K562 (cell line): Measurements from ENCODE around the gene OR2F2.

ENCODE experiments used
- FOXK1 ChIP-seq: sonication (generic); formaldehyde crosslinking; IDR thresholded peaks from 2 replicates; pipeline ENCODE4 v1.8.0; 2022; ENCODE audit warnings: missing genetic modification reagents, mild to moderate bottlenecking, borderline replicate concordance
- HDAC6 ChIP-seq: IDR thresholded peaks from 2 replicates; pipeline ENCODE4 v1.6.1; 2012; ENCODE audit warnings: low read depth, mild to moderate bottlenecking, control low read depth, inconsistent platforms, low read length, moderate library complexity
- NFYB ChIP-seq: IDR thresholded peaks from 2 replicates; pipeline ENCODE4 v1.6.1; 2011; ENCODE audit warnings: mild to moderate bottlenecking, moderate library complexity; ENCODE audit not compliant: insufficient read length; ENCODE audit errors: extremely low read depth
- SAFB2 ChIP-seq: fragments of 200-400 bp; formaldehyde crosslinking; IDR thresholded peaks from 2 replicates; pipeline ENCODE4 v1.6.1; 2018; ENCODE audit warnings: borderline replicate concordance, low read length, low read depth, moderate library complexity; ENCODE audit not compliant: severe bottlenecking
- SP1 ChIP-seq: sonication (generic); formaldehyde crosslinking; IDR thresholded peaks from 2 replicates; pipeline ENCODE4 v1.8.1; 2022; ENCODE audit warnings: mild to moderate bottlenecking, missing genetic modification reagents
- ZBTB33 ChIP-seq: sonication (generic); formaldehyde crosslinking; IDR thresholded peaks from 2 replicates; pipeline ENCODE4 v1.8.1; 2023; ENCODE audit warnings: mild to moderate bottlenecking, missing genetic modification reagents
- ZNF830 ChIP-seq: fragments of 250-450 bp; sonication (Bioruptor Pico); IDR thresholded peaks from 2 replicates; pipeline ENCODE4 v1.5.0; 2021; ENCODE audit warnings: mild to moderate bottlenecking
- TF ChIP-seq, protein P1 (sequence below): fragments of 250-450 bp; sonication (Bioruptor Pico); IDR thresholded peaks from 2 replicates; pipeline ENCODE4 v1.5.0; 2020; ENCODE audit warnings: mild to moderate bottlenecking, borderline replicate concordance
- TF ChIP-seq, protein P2 (sequence below), 3 experiments: IDR thresholded peaks in 2 of 3; conservative IDR thresholded peaks in 1 of 3; 2 replicates each; pipeline ENCODE4 v1.5.1; 2011 to 2012; ENCODE audit warnings: low read length in 3 of 3, mild to moderate bottlenecking in 3 of 3, control low read depth in 2 of 3, improper control_type of control experiment in 1 of 3, inconsistent platforms in 1 of 3, low read depth in 1 of 3, mixed read lengths in 1 of 3, moderate library complexity in 1 of 3; ENCODE audit not compliant: insufficient read depth in 2 of 3

- TF ChIP-seq FOXK1 (no peak), HDAC6 (no peak), SAFB2 (no peak), NFYB (no peak), SP1 (no peak), ZBTB33 (CRISPR knock-in tag) (no peak), ZNF830 (CRISPR knock-in tag) (no peak)
- TF ChIP-seq, protein P1, sequence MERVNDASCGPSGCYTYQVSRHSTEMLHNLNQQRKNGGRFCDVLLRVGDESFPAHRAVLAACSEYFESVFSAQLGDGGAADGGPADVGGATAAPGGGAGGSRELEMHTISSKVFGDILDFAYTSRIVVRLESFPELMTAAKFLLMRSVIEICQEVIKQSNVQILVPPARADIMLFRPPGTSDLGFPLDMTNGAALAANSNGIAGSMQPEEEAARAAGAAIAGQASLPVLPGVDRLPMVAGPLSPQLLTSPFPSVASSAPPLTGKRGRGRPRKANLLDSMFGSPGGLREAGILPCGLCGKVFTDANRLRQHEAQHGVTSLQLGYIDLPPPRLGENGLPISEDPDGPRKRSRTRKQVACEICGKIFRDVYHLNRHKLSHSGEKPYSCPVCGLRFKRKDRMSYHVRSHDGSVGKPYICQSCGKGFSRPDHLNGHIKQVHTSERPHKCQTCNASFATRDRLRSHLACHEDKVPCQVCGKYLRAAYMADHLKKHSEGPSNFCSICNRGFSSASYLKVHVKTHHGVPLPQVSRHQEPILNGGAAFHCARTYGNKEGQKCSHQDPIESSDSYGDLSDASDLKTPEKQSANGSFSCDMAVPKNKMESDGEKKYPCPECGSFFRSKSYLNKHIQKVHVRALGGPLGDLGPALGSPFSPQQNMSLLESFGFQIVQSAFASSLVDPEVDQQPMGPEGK (CRISPR knock-in tag), result no peak
- TF ChIP-seq, protein P2, sequence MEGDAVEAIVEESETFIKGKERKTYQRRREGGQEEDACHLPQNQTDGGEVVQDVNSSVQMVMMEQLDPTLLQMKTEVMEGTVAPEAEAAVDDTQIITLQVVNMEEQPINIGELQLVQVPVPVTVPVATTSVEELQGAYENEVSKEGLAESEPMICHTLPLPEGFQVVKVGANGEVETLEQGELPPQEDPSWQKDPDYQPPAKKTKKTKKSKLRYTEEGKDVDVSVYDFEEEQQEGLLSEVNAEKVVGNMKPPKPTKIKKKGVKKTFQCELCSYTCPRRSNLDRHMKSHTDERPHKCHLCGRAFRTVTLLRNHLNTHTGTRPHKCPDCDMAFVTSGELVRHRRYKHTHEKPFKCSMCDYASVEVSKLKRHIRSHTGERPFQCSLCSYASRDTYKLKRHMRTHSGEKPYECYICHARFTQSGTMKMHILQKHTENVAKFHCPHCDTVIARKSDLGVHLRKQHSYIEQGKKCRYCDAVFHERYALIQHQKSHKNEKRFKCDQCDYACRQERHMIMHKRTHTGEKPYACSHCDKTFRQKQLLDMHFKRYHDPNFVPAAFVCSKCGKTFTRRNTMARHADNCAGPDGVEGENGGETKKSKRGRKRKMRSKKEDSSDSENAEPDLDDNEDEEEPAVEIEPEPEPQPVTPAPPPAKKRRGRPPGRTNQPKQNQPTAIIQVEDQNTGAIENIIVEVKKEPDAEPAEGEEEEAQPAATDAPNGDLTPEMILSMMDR (IDR thresholded peaks at IDR 0.05 in 2 of 3, conservative IDR thresholded peaks at IDR 0.05 in 1 of 3; ENCODE audit: insufficient read depth in 2 of 3, low read depth in 1 of 3, low read length in 3 of 3), result no peak
Observed at GRCh38 chr7:143936087-143937009, 1.3 kb downstream of the OR2F2 start.
